ENCODE data around the gene TRIM9. TPM values are rescaled to one million over a fixed set of nuclear protein-coding genes. Genes with fewer than 3 reads are reported as not detected.

Gene TRIM9
- total and polyA plus RNA-seq, 9 of the 15 experiments (the other 6 are each of a cell fraction or from before 2014, with no cell fraction given) = 0.03 to 0.15 (median 0.04) TPM; not detected in 4

DNA sequence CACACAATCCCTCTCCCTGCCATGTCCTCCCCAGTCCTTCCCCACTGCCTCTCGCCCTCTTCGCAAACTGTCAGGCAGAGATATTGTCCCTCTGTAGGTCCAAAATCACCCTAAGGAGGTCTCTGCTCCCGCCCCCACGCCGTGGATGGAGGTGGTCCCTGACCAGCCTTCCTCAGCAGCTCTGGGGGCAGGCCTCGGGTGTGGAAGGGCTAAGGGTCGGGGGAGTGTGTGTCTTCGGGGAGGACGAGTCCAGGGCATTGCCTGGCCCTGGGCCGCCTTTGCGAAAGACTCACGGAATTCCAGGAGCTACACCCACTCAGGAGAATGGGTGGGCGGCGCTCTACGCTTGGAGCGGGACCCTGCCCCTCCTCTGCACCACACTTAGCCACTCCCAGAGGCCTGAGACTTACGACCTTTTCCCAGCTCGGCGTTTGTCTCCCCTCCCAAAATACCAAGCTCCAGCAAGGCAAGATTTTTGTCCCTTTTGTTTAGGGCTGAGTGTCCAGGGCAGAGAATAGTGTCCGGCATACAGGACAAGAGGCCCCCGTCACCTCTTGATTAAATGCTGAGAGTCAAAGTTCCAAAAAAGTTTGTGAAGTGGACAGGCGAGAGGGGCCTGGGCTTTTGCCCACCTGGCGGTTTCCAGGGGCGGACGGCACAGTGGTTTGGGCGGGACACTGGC is 151.5 kb downstream of the TRIM9 start:
- peaks cover 9% of the 10 kb centered on the region; the same call in 2 of the 3 replicates for H3K36me3 ChIP-seq (ENCODE audit: control insufficient read depth, insufficient read depth, low read length)
- H3K9ac ChIP-seq (ENCODE audit: insufficient read depth in 1 of 2, low read depth in 2 of 2, low read length in 2 of 2) = peak overlapping the region; percentile 79 to 96
- no peaks in the 10 kb centered on the region for H4K20me1 ChIP-seq (replicated peaks; ENCODE audit: control insufficient read depth, insufficient read depth, low read length)
- H3K4me2 ChIP-seq (ENCODE audit: insufficient read depth, low read length) = peak overlapping the region; percentile 79
- no peaks in the 10 kb centered on the region for H3K9me3 ChIP-seq (replicated peaks; ENCODE audit: control insufficient read depth, insufficient read depth, low read depth, low read length)
- FAIRE-seq (no peak), ATAC-seq (peak; percentile 71), DNase-seq (ENCODE audit: extremely low read depth in 1 of 4, low spot score in 3 of 4) (peak; percentile 21 to 54 (median 40))
- peak overlapping the region; percentile 67 for H3K4me3 ChIP-seq
- H2AFZ ChIP-seq (ENCODE audit: low read depth, low read length) = peak overlapping the region; percentile 88
- POLR2A ChIA-PET = interaction anchor here (0.6 to 1.2 kb wide), 3 partner anchors 11 to 614 kb away, joined by 3 to 4 read pairs (median 4); no protein-coding TSS in a partner anchor
- 4% methylated on average over 25 of the region's 26 CpGs for WGBS (ENCODE audit: insufficient coverage, low coverage, missing lambda C conversion rate)
- H3K4me1 ChIP-seq (replicated peaks in 1 of 2; ENCODE audit: control insufficient read depth in 2 of 2, insufficient read depth in 2 of 2, low read length in 2 of 2) = peaks cover 0 to 18% of the 10 kb centered on the region in 2 experiments; a peak in 3 of 5 replicates
- intact Hi-C loops (cut with micrococcal nuclease) (no loop called here), in situ Hi-C loops (cut with MboI) (no loop called here)
- CTCF ChIA-PET (ENCODE audit: low intra/inter-chr PET ratio) = no interaction called here
- BruUV-seq (replicated peaks) = TSS peak; percentile 48
- H3K79me2 ChIP-seq (ENCODE audit: control insufficient read depth, insufficient read depth, low read length) = peaks cover 16% of the 10 kb centered on the region; the same call in 2 of the 3 replicates
- no peaks in the 10 kb centered on the region for H3K27me3 ChIP-seq (ENCODE audit: control insufficient read depth in 2 of 2, insufficient read depth in 2 of 2, low read length in 2 of 2)
- H3K27ac ChIP-seq (ENCODE audit: extremely low read depth, low read depth, low read length) = peak overlapping the region; percentile 64
- no peaks in the 10 kb centered on the region for H3K9me1 ChIP-seq (ENCODE audit: control insufficient read depth, insufficient read depth, low read length)
- TF ChIP-seq GATA2 (CRISPR knock-in tag; IDR thresholded peaks at IDR 0.05) (0 out of 2 replicates have a peak, but pooled peaks have one; percentile 8), RAD51 (IDR thresholded peaks at IDR 0.05; ENCODE audit: borderline replicate concordance, low read depth) (no peak), CEBPG (CRISPR knock-in tag; IDR thresholded peaks at IDR 0.05) (no peak), CEBPG (tag; conservative IDR thresholded peaks at IDR 0.05 in 1 of 2, IDR thresholded peaks at IDR 0.05 in 1 of 2) (no peak), MBD2 (IDR thresholded peaks at IDR 0.05; ENCODE audit: borderline replicate concordance, low read depth) (no peak), POLR2G (IDR thresholded peaks at IDR 0.05; ENCODE audit: low read depth, low read length) (0 out of 2 replicates have a peak, but pooled peaks have one; percentile 10), ZBTB7A (IDR thresholded peaks at IDR 0.05; ENCODE audit: borderline replicate concordance, control insufficient read depth, low read depth, low read length) (peak; percentile 61; the same call in 1 of the 2 replicates)
- TF ChIP-seq, protein P1, sequence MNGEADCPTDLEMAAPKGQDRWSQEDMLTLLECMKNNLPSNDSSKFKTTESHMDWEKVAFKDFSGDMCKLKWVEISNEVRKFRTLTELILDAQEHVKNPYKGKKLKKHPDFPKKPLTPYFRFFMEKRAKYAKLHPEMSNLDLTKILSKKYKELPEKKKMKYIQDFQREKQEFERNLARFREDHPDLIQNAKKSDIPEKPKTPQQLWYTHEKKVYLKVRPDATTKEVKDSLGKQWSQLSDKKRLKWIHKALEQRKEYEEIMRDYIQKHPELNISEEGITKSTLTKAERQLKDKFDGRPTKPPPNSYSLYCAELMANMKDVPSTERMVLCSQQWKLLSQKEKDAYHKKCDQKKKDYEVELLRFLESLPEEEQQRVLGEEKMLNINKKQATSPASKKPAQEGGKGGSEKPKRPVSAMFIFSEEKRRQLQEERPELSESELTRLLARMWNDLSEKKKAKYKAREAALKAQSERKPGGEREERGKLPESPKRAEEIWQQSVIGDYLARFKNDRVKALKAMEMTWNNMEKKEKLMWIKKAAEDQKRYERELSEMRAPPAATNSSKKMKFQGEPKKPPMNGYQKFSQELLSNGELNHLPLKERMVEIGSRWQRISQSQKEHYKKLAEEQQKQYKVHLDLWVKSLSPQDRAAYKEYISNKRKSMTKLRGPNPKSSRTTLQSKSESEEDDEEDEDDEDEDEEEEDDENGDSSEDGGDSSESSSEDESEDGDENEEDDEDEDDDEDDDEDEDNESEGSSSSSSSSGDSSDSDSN (IDR thresholded peaks at IDR 0.05; ENCODE audit: borderline replicate concordance in 1 of 2, low read depth in 2 of 2, low read length in 2 of 2) = no peak
- TF ChIP-seq, protein P2, sequence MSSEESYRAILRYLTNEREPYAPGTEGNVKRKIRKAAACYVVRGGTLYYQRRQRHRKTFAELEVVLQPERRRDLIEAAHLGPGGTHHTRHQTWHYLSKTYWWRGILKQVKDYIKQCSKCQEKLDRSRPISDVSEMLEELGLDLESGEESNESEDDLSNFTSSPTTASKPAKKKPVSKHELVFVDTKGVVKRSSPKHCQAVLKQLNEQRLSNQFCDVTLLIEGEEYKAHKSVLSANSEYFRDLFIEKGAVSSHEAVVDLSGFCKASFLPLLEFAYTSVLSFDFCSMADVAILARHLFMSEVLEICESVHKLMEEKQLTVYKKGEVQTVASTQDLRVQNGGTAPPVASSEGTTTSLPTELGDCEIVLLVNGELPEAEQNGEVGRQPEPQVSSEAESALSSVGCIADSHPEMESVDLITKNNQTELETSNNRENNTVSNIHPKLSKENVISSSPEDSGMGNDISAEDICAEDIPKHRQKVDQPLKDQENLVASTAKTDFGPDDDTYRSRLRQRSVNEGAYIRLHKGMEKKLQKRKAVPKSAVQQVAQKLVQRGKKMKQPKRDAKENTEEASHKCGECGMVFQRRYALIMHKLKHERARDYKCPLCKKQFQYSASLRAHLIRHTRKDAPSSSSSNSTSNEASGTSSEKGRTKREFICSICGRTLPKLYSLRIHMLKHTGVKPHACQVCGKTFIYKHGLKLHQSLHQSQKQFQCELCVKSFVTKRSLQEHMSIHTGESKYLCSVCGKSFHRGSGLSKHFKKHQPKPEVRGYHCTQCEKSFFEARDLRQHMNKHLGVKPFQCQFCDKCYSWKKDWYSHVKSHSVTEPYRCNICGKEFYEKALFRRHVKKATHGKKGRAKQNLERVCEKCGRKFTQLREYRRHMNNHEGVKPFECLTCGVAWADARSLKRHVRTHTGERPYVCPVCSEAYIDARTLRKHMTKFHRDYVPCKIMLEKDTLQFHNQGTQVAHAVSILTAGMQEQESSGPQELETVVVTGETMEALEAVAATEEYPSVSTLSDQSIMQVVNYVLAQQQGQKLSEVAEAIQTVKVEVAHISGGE (CRISPR knock-in tag; IDR thresholded peaks at IDR 0.05) = 0 out of 6 replicates have a peak, but pooled peaks of 1 of the 3 experiments have one; percentile 18

All from K562 (cell line).